B cell (primary cell): ENCODE data around the gene SCN1A. TPM values are rescaled to one million over a fixed set of nuclear protein-coding genes. Genes with fewer than 3 reads are reported as not detected.
A peak's percentile ranks its signal among the peaks of the same experiment; 100 is the strongest.

Source experiments
- ATAC-seq: fragments of 200-7000 bp; cut with Tn5 transposase; one replicate; pipeline ENCODE4 v1.10.0; 2021; ENCODE audit warnings: low read depth, mild to moderate bottlenecking, moderate number of reproducible peaks, moderate library complexity
- CTCF ChIA-PET: fragments of 350-600 bp; sonication (Branson Sonifier 250); formaldehyde crosslinking; loops from one replicate; lab custom pipeline; 2021; ENCODE audit warnings: antibody characterized with exemption, inconsistent platforms; lab: Charles Lee
- POLR2A ChIA-PET: fragments of 350-600 bp; sonication (Branson Sonifier 250); formaldehyde crosslinking; loops from one replicate; lab custom pipeline; 2021; ENCODE audit warnings: antibody characterized with exemption; lab: Charles Lee
- DNase-seq: peaks from one replicate; pipeline ENCODE4 v3.0.0; 2013
- H2AFZ ChIP-seq: 2 replicates; pipeline ENCODE4 v1.6.1; 2012; ENCODE audit warnings: mild to moderate bottlenecking, low read depth, low read length; ENCODE audit not compliant: insufficient read depth, poor library complexity, severe bottlenecking
- H3K27ac ChIP-seq, 2 donors: 1 replicate in 1 of 2; 2 replicates in 1 of 2; pipeline ENCODE4 v1.5.1; 2012 to 2013; ENCODE audit warnings: low read length in 2 of 2, mild to moderate bottlenecking in 2 of 2, moderate library complexity in 1 of 2
- H3K27me3 ChIP-seq, 4 experiments: fragments of 200-600 bp in 1 of 4; sonication (generic) in 1 of 4; replicated peaks in 1 of 4; 1 replicate in 2 of 4; 2 replicates in 2 of 4; pipeline versions ENCODE4 v1.6.1 to v1.7.0; 2013 to 2016; ENCODE audit warnings: low read length in 3 of 4, mild to moderate bottlenecking in 2 of 4, mixed read lengths in 1 of 4, moderate library complexity in 1 of 4; ENCODE audit not compliant: insufficient read depth in 4 of 4, control insufficient read depth in 3 of 4; ENCODE audit errors: control extremely low read depth in 1 of 4
- H3K36me3 ChIP-seq, 2 experiments: replicated peaks in 1 of 2; 1 replicate in 1 of 2; 2 replicates in 1 of 2; pipeline versions ENCODE4 v1.6.1 to v1.7.1; 2013; ENCODE audit warnings: low read length in 1 of 2; ENCODE audit not compliant: insufficient read depth in 2 of 2, control insufficient read depth in 1 of 2; ENCODE audit errors: control extremely low read depth in 1 of 2, extremely low read depth in 1 of 2
- H3K4me1 ChIP-seq, 2 donors: fragments of 200-600 bp in 1 of 2; sonication (generic) in 1 of 2; 1 replicate in 1 of 2; 2 replicates in 1 of 2; pipeline versions ENCODE4 v1.5.1 to v1.6.1; 2013 to 2017; ENCODE audit warnings: low read length in 2 of 2; ENCODE audit not compliant: control insufficient read depth in 2 of 2, insufficient read depth in 2 of 2
- H3K4me2 ChIP-seq: replicated peaks from 2 replicates; pipeline ENCODE3; 2012; ENCODE audit warnings: mild to moderate bottlenecking, low read depth, low read length; ENCODE audit not compliant: poor library complexity, severe bottlenecking
- H3K4me3 ChIP-seq, 5 experiments: fragments of 200-600 bp in 1 of 5; sonication (generic) in 1 of 5; 1 replicate in 3 of 5; 2 replicates in 2 of 5; pipeline versions ENCODE4 v1.5.1 to v1.7.0; 2011 to 2016; ENCODE audit warnings: low read length in 4 of 5, mild to moderate bottlenecking in 4 of 5, low read depth in 2 of 5, control low read depth in 1 of 5, moderate library complexity in 1 of 5; ENCODE audit not compliant: insufficient read depth in 1 of 5; ENCODE audit errors: control extremely low read depth in 1 of 5, extremely low read depth in 1 of 5
- H3K79me2 ChIP-seq: fragments of 200-600 bp; sonication (generic); one replicate; pipeline ENCODE4 v1.6.0; 2016; ENCODE audit warnings: low read length; ENCODE audit not compliant: control insufficient read depth, insufficient read depth
- H3K9ac ChIP-seq: fragments of 200-600 bp; sonication (generic); 2 replicates; pipeline ENCODE4 v1.6.1; 2017; ENCODE audit warnings: mild to moderate bottlenecking, low read length, moderate library complexity
- H3K9me3 ChIP-seq, 3 donors: one replicate each; pipeline versions ENCODE4 v1.6.1 to v1.7.1; 2013; ENCODE audit warnings: low read length in 2 of 3; ENCODE audit not compliant: control insufficient read depth in 2 of 3, insufficient read depth in 1 of 3; ENCODE audit errors: control extremely low read depth in 1 of 3
- H4K20me1 ChIP-seq: 2 replicates; pipeline ENCODE4 v1.6.0; 2012; ENCODE audit warnings: mild to moderate bottlenecking, low read length; ENCODE audit not compliant: insufficient read depth, control insufficient read depth, poor library complexity, severe bottlenecking
- H3K27ac Mint-ChIP-seq: one replicate; pipeline ENCODE4 v1.8.0; 2021; ENCODE audit warnings: mixed read lengths
- H3K27me3 Mint-ChIP-seq: one replicate; pipeline ENCODE4 v1.8.0; 2021; ENCODE audit warnings: mixed read lengths
- H3K4me1 Mint-ChIP-seq: one replicate; pipeline ENCODE4 v1.8.0; 2021; ENCODE audit warnings: mixed read lengths
- H3K4me3 Mint-ChIP-seq: one replicate; pipeline ENCODE4 v1.8.0; 2021; ENCODE audit warnings: mixed read lengths
- H3K9me3 Mint-ChIP-seq: one replicate; pipeline ENCODE4 v1.8.0; 2022; ENCODE audit warnings: mixed read lengths; ENCODE audit not compliant: insufficient read depth
- CTCF ChIP-seq: fragments of 200-600 bp; IDR thresholded peaks from one replicate; pipeline ENCODE4 v1.8.0; 2022; ENCODE audit warnings: antibody characterized with exemption, mild to moderate bottlenecking
- EZH2 ChIP-seq: IDR thresholded peaks from 2 replicates; pipeline ENCODE4 v1.6.1; 2012; ENCODE audit warnings: borderline replicate concordance, low read depth, mild to moderate bottlenecking, moderate library complexity, low read length; ENCODE audit not compliant: insufficient read depth, poor library complexity, severe bottlenecking
- WGBS: methylation state at CpG from one replicate; pipeline ENCODE4 v1.1.5; 2013; ENCODE audit warnings: missing lambda C conversion rate; ENCODE audit not compliant: insufficient coverage; 5-methylcytosine and 5-hydroxymethylcytosine counted together
- intact Hi-C: fragments of 100-400 bp; cut with micrococcal nuclease; formaldehyde crosslinking; loops from one replicate; pipeline ENCODE4 v1.10.0; 2022
- polyA plus RNA-seq: library from polyadenylated mRNA; depleted of rRNA; stranded (reverse); fragments of >200 nt; gene quantifications from 2 replicates; pipeline ENCODE4 v1.2.3, GENCODE V29; 2012
- total RNA-seq, 2 donors: library from RNA; stranded (reverse); fragments of 120-200 nt in 1 of 2; gene quantifications; 1 replicate in 1 of 2; 2 replicates in 1 of 2; pipeline versions ENCODE4 v1.2.3 to v1.2.4, GENCODE V29; 2013 to 2022

Gene SCN1A
- total and polyA plus RNA-seq, 2 donors (not counting 1 experiment from before 2014, with no cell fraction given) = not detected

- Histone ChIP-seq H3K9me3 (no peaks in the 10 kb centered on the region), H3K4me1 (peaks cover 19 to 23% of the 10 kb centered on the region in 2 donors), H3K4me3 (no peak overlapping the region), H3K27ac (no peak overlapping the region), H2AFZ (no peak overlapping the region), H3K79me2 (peaks cover 11% of the 10 kb centered on the region), H3K36me3 (no peaks in the 10 kb centered on the region), H4K20me1 (no peaks in the 10 kb centered on the region), H3K9ac (no peak overlapping the region), H3K27me3 (no peaks in the 10 kb centered on the region), H3K4me2 (peak overlapping the region; percentile 84)
- no peak for TF ChIP-seq CTCF
- TF ChIP-seq EZH2 = no peak
- no peak overlapping the region for H3K27ac Mint-ChIP-seq
- H3K9me3 Mint-ChIP-seq = no peaks in the 10 kb centered on the region
- peaks cover 12% of the 10 kb centered on the region for H3K4me1 Mint-ChIP-seq
- POLR2A ChIA-PET = no interaction called here
- H3K4me3 Mint-ChIP-seq = no peak overlapping the region
- ATAC-seq (no peak), DNase-seq (no peak)
- no peaks in the 10 kb centered on the region for H3K27me3 Mint-ChIP-seq
- CTCF ChIA-PET = interaction anchor here (1.7 kb wide), 1 partner anchor 176 kb away, joined by 12 read pairs; the partner anchor contains the start of gene SCN1A
- intact Hi-C loops = loop anchor here (2.0 to 10.0 kb wide), 4 partner anchors 77 to 1111 kb away; partner anchors contain the start of gene COBLL1
- WGBS = 0% methylated on average over 1 of the region's 1 CpG
Observed at GRCh38 chr2:165952085-165952484, 175.7 kb downstream of the SCN1A start.

DNA sequence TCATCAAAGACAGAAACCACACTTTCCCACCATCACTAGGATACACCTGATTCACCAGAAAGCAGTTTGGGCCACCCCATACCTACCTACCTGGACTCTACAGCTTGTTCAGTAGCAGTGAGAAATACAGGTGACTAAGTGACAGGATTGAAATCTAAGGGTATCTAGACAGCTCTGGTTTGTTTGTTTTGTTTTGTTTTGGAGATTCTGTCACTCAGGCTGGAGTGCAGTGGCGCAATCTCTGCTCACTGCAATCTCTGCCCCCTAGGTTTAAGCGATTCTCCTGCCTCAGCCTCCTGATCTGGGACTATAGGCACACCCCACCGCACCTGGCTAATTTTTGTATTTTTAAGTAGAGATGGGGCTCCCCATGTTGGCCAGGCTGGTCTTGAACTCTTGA lies 177.4 kb downstream of the SCN1A start:
- H3K4me3 ChIP-seq = no peak overlapping the region
- no peaks in the 10 kb centered on the region for H3K9me3 ChIP-seq
- CTCF ChIA-PET = no interaction called here
- TF ChIP-seq EZH2 (no peak), CTCF (no peak)
- H3K36me3 ChIP-seq = peaks cover 0 to 1% of the 10 kb centered on the region in 2 experiments
- intact Hi-C loops = loop anchor here (5.0 to 10.0 kb wide), 2 partner anchors 133 to 956 kb away; no protein-coding TSS in a partner anchor
- H3K27ac ChIP-seq = no peak overlapping the region
- no peaks in the 10 kb centered on the region for H3K27me3 ChIP-seq
- H3K4me1 ChIP-seq = peaks cover 19 to 23% of the 10 kb centered on the region in 2 donors
- H3K27ac Mint-ChIP-seq = no peak overlapping the region
- no peaks in the 10 kb centered on the region for H3K9me3 Mint-ChIP-seq
- POLR2A ChIA-PET = no interaction called here
- DNase-seq (no peak), ATAC-seq (no peak)
- WGBS = no CpG with 5 or more reads among the region's 3 CpGs
- no peak overlapping the region for H3K9ac ChIP-seq
- peaks cover 10% of the 10 kb centered on the region for H3K79me2 ChIP-seq
- H3K4me2 ChIP-seq = no peak overlapping the region
- H2AFZ ChIP-seq = no peak overlapping the region
- H3K4me3 Mint-ChIP-seq = no peak overlapping the region
- H4K20me1 ChIP-seq = no peaks in the 10 kb centered on the region
- H3K4me1 Mint-ChIP-seq = peaks cover 10% of the 10 kb centered on the region
- H3K27me3 Mint-ChIP-seq = no peaks in the 10 kb centered on the region
